Brain microvascular endothelial cell (primary cell): Measurements from ENCODE around the gene JAGN1.
"Not testable (repeated sequence)": the region's sequence is repeated elsewhere in the genome, so short reads cannot be mapped to it uniquely, and the experiment has no call there.

Experiments
- DNase-seq: peaks from one replicate; pipeline ENCODE4 v3.0.0-alpha.2; 2020
- H3K27ac ChIP-seq: fragments of 250-450 bp; sonication (Bioruptor Pico); 2 replicates; pipeline ENCODE4 v1.5.1; 2020; ENCODE audit warnings: mild to moderate bottlenecking, moderate library complexity
- H3K27me3 ChIP-seq: fragments of 250-450 bp; sonication (Bioruptor Pico); replicated peaks from 2 replicates; pipeline ENCODE4 v1.5.1; 2020; ENCODE audit warnings: mild to moderate bottlenecking
- H3K36me3 ChIP-seq: fragments of 250-450 bp; sonication (Bioruptor Pico); replicated peaks from 2 replicates; pipeline ENCODE4 v1.5.1; 2020; ENCODE audit warnings: mild to moderate bottlenecking
- H3K4me3 ChIP-seq: 2 replicates; pipeline ENCODE4 v1.5.1; 2011; ENCODE audit warnings: low read depth, mild to moderate bottlenecking, control low read depth, low read length, moderate library complexity
- in situ Hi-C: cut with HindIII; loops from 2 replicates; pipeline ENCODE4 v1.10.0; 2017; ENCODE audit warnings: low sequenced_read_pairs, low pct_ligation_motif_present
- TF ChIP-seq, protein P1 (sequence below): IDR thresholded peaks from 2 replicates; pipeline ENCODE4 v1.5.1; 2011; ENCODE audit warnings: low read depth, mild to moderate bottlenecking, moderate library complexity, low read length, control low read depth, inconsistent platforms; ENCODE audit errors: missing control alignments

The JAGN1 gene

DNA sequence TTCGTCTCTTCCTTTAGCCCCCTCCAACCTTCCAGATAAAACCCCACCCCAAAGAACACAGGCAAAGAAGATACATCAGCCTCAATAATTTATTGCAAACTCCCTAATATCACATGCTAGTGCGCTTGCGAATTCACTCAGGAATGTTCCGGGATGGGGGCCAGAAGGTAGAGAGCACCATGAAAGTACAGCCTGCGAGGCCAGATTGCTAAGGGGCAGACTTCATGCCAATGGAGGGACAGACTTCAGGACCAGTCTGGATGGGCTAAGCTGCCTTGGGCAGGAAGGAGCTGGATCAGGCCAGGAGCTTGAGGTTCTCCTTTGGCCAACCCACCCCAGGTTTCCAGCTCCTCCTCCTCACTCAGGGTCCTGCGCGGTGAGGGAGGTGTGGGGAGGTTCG, 23.8 kb upstream of the JAGN1 start:
- TF ChIP-seq, protein P1, sequence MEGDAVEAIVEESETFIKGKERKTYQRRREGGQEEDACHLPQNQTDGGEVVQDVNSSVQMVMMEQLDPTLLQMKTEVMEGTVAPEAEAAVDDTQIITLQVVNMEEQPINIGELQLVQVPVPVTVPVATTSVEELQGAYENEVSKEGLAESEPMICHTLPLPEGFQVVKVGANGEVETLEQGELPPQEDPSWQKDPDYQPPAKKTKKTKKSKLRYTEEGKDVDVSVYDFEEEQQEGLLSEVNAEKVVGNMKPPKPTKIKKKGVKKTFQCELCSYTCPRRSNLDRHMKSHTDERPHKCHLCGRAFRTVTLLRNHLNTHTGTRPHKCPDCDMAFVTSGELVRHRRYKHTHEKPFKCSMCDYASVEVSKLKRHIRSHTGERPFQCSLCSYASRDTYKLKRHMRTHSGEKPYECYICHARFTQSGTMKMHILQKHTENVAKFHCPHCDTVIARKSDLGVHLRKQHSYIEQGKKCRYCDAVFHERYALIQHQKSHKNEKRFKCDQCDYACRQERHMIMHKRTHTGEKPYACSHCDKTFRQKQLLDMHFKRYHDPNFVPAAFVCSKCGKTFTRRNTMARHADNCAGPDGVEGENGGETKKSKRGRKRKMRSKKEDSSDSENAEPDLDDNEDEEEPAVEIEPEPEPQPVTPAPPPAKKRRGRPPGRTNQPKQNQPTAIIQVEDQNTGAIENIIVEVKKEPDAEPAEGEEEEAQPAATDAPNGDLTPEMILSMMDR, result no peak
- DNase-seq, result no peak
- H3K36me3 ChIP-seq, result no peaks in the 10 kb centered on the region
- no peak overlapping the region for H3K4me3 ChIP-seq
- no peaks in the 10 kb centered on the region for H3K27me3 ChIP-seq
- in situ Hi-C loops, result no loop called here
- H3K27ac ChIP-seq, result no peak overlapping the region

DNA sequence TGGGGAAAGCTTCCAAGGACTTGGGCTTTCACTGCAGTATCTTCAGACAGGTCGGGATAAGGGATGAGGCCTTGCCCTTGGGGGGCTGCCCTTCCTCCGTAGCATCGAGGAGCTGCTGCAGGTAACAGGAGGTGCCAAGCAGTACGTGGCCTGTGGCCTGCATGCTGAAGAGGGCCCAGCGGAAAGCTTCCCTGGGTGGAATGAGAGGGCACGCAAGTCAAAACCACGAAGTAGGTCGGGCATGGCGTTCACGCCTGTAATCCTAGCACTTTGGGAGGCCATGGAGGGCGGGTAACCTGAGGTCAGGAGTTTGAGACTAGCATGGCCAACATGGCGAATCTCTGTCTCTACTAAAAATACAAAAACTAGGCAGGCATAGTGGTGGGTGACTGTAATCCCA, 23.3 kb upstream of the JAGN1 start:
- H3K36me3 ChIP-seq, result no peaks in the 10 kb centered on the region
- H3K27ac ChIP-seq, result no peak overlapping the region
- in situ Hi-C loops, result no loop called here
- TF ChIP-seq, protein P1, result no peak
- H3K4me3 ChIP-seq, result no peak overlapping the region
- H3K27me3 ChIP-seq, result no peaks in the 10 kb centered on the region
- no peak for DNase-seq

DNA sequence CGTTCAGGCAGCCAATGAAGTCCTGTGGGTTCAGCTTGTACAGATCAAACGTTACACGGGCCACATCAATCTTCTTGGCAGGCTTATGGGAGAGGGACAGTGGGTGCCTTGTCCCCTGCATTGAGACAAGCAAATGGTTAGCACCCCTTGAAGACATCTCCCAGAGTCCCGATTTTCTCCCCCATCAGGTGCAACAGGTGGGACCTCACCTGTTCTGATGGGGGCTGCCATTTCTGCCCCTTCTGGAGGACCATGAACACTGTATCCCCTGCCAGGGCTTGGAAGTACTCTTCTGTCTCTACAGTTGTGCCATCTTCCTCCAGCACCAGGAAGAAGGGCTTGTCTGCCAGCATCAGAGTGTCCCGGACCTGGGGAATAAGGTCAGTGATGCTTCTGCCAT, 20.5 kb upstream of the JAGN1 start:
- in situ Hi-C loops, result no loop called here
- Histone ChIP-seq H3K27me3 (no peaks in the 10 kb centered on the region), H3K4me3 (no peak overlapping the region), H3K36me3 (no peaks in the 10 kb centered on the region), H3K27ac (no peak overlapping the region)
- TF ChIP-seq, protein P1, result no peak
- no peak for DNase-seq

DNA sequence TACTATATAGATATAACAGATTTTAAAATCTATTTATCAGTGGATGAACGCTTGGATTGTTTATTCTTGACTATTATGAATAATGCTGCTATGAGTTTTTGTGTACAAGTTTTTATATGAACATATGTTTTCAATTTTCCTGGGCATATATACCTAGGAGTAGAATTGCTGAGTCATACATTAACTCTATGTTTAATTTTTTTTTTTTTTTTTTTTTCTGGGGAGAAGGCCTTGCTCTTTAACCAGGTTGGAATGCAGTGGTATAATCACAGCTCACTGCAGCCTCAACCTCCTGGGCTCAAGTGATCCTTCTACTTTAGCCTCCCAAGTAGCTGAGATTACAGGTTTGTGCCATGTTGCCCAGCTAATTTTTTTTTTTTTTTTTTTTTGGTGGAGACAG, 19.4 kb upstream of the JAGN1 start:
- Histone ChIP-seq H3K27me3 (no peaks in the 10 kb centered on the region), H3K36me3 (no peaks in the 10 kb centered on the region), H3K27ac (no peak overlapping the region), H3K4me3 (no peak overlapping the region)
- TF ChIP-seq, protein P1, result no peak
- in situ Hi-C loops, result no loop called here
- DNase-seq, result peak; percentile 28

DNA sequence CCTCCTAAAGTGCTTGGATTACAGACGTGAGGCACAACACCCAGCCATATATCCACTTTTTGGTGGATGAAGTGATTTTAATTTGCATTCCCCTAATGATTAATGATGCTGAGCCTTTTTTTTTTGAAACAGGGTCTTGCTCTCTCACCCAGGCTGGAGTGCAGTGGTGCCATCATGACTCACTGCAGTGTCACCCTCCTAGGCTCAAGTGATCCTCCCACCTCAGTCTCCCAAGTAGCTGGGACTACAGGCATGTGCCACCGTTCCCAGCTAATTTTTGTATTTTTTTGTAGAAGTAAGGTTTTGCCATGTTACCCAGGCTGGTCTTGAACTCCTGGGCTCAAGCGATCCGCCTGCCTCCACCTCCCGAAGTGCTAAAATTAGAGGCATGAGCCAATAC, 18.3 kb upstream of the JAGN1 start:
- H3K4me3 ChIP-seq, in situ Hi-C loops: not testable (repeated sequence)

DNA sequence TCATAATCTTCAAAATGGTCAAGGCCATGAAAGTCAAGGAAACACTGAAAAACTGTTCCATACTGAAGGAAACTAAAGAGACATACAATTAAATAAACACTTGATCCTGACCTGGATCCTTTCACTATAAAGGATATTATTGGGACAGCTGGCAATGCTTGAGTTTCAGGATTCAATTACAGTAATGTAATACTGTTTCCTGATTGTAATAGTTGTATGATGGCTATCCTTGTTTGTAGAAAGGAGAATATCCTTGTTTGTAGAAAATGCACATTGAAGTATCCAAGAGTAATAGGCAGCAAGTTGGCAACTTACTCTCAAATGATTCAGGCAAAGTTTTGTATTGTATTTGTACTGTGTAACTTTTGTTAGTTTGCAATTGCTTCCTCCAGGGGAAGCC, 15.0 kb upstream of the JAGN1 start:
- DNase-seq, result no peak
- in situ Hi-C loops, result no loop called here
- H3K36me3 ChIP-seq, result no peaks in the 10 kb centered on the region
- no peaks in the 10 kb centered on the region for H3K27me3 ChIP-seq
- H3K27ac ChIP-seq, result no peak overlapping the region
- TF ChIP-seq, protein P1, result no peak
- H3K4me3 ChIP-seq, result no peak overlapping the region

More for the DNA sequence above, 18.3 kb upstream of the JAGN1 start:
- DNase-seq, H3K27ac ChIP-seq, H3K27me3 ChIP-seq, H3K36me3 ChIP-seq: not testable (repeated sequence)

DNA sequence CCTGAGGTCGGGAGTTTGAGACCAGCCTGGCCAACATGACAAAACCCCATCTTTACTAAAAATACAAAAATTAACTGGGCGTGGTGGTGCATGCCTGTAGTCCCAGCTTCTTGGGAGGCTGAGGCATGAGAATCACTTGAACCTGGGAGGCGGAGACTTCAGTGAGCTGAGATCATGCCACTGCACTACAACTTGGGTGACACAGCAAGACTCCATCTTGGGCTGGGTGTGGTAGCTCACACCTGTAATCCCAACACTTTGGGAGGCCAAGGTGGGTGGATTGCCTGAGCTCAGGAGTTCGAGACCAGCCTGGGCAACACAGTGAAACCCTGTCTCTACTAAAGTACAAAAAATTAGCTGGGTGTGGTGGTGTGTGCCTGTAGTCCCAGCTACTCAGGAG, 14.2 kb upstream of the JAGN1 start:
- H3K27me3 ChIP-seq, H3K36me3 ChIP-seq, H3K27ac ChIP-seq, DNase-seq, H3K4me3 ChIP-seq, in situ Hi-C loops: not testable (repeated sequence)
